ENCODE data around the gene CNBD2.
"Not testable (repeated sequence)": the region's sequence is repeated elsewhere in the genome, so short reads cannot be mapped to it uniquely, and the experiment has no call there.

Gene CNBD2

GRCh38 chr20:35978041-35978513 is 9.7 kb downstream of the CNBD2 start:
- H3K9me3 ChIP-seq (ENCODE audit: control insufficient read depth, insufficient read depth, low read length): no peaks in the 10 kb centered on the region
- H3K36me3 ChIP-seq (ENCODE audit: control insufficient read depth, insufficient read depth, low read length): no peaks in the 10 kb centered on the region
- H3K4me3 ChIP-seq (ENCODE audit: low read depth, low read length): no peak overlapping the region
- no peaks in the 10 kb centered on the region for H3K27me3 ChIP-seq (ENCODE audit: control insufficient read depth, insufficient read depth, low read length)
- no peaks in the 10 kb centered on the region for H3K4me1 ChIP-seq (ENCODE audit: control insufficient read depth, insufficient read depth, low read length)
- H3K9ac ChIP-seq (ENCODE audit: low read depth, low read length): no peak overlapping the region

- Histone ChIP-seq H3K4me1 (ENCODE audit: control insufficient read depth, insufficient read depth, low read length) (no peaks in the 10 kb centered on the region), H3K4me3 (ENCODE audit: low read depth, low read length) (no peak overlapping the region), H3K9me3 (ENCODE audit: control insufficient read depth, insufficient read depth, low read length) (no peaks in the 10 kb centered on the region), H3K9ac (ENCODE audit: low read depth, low read length) (no peak overlapping the region), H3K36me3 (ENCODE audit: control insufficient read depth, insufficient read depth, low read length) (no peaks in the 10 kb centered on the region), H3K27me3 (ENCODE audit: control insufficient read depth, insufficient read depth, low read length) (no peaks in the 10 kb centered on the region)
Measured at GRCh38 chr20:35979544-35979943, 11.2 kb downstream of the CNBD2 start.

- H3K36me3 ChIP-seq (ENCODE audit: control insufficient read depth, insufficient read depth, low read length): no peaks in the 10 kb centered on the region
- no peaks in the 10 kb centered on the region for H3K4me1 ChIP-seq (ENCODE audit: control insufficient read depth, insufficient read depth, low read length)
- H3K27me3 ChIP-seq (ENCODE audit: control insufficient read depth, insufficient read depth, low read length): no peaks in the 10 kb centered on the region
- no peak overlapping the region for H3K9ac ChIP-seq (ENCODE audit: low read depth, low read length)
- H3K4me3 ChIP-seq (ENCODE audit: low read depth, low read length): no peak overlapping the region
- no peaks in the 10 kb centered on the region for H3K9me3 ChIP-seq (ENCODE audit: control insufficient read depth, insufficient read depth, low read length)
Measured at GRCh38 chr20:35981969-35982368, 13.6 kb downstream of the CNBD2 start.

- Histone ChIP-seq H3K36me3 (ENCODE audit: control insufficient read depth, insufficient read depth, low read length) (no peaks in the 10 kb centered on the region), H3K4me1 (ENCODE audit: control insufficient read depth, insufficient read depth, low read length) (no peaks in the 10 kb centered on the region), H3K9me3 (ENCODE audit: control insufficient read depth, insufficient read depth, low read length) (no peaks in the 10 kb centered on the region), H3K4me3 (ENCODE audit: low read depth, low read length) (no peak overlapping the region), H3K9ac (ENCODE audit: low read depth, low read length) (no peak overlapping the region), H3K27me3 (ENCODE audit: control insufficient read depth, insufficient read depth, low read length) (no peaks in the 10 kb centered on the region)
Measured at GRCh38 chr20:35984382-35984781, 16.0 kb downstream of the CNBD2 start.

GRCh38 chr20:35985806-35986205 is 17.4 kb downstream of the CNBD2 start:
- H3K36me3 ChIP-seq (ENCODE audit: control insufficient read depth, insufficient read depth, low read length): no peaks in the 10 kb centered on the region
- no peak overlapping the region for H3K4me3 ChIP-seq (ENCODE audit: low read depth, low read length)
- no peak overlapping the region for H3K9ac ChIP-seq (ENCODE audit: low read depth, low read length)
- H3K9me3 ChIP-seq (ENCODE audit: control insufficient read depth, insufficient read depth, low read length): no peaks in the 10 kb centered on the region
- no peaks in the 10 kb centered on the region for H3K27me3 ChIP-seq (ENCODE audit: control insufficient read depth, insufficient read depth, low read length)
- no peaks in the 10 kb centered on the region for H3K4me1 ChIP-seq (ENCODE audit: control insufficient read depth, insufficient read depth, low read length)

GRCh38 chr20:35988910-35989463 is 20.6 kb downstream of the CNBD2 start:
- H3K9me3 ChIP-seq (ENCODE audit: control insufficient read depth, insufficient read depth, low read length): no peaks in the 10 kb centered on the region
- peaks cover 5% of the 10 kb centered on the region for H3K4me1 ChIP-seq (ENCODE audit: control insufficient read depth, insufficient read depth, low read length)
- H3K9ac ChIP-seq (ENCODE audit: low read depth, low read length): no peak overlapping the region
- no peaks in the 10 kb centered on the region for H3K27me3 ChIP-seq (ENCODE audit: control insufficient read depth, insufficient read depth, low read length)
- H3K36me3 ChIP-seq (ENCODE audit: control insufficient read depth, insufficient read depth, low read length): no peaks in the 10 kb centered on the region
- no peak overlapping the region for H3K4me3 ChIP-seq (ENCODE audit: low read depth, low read length)

- Histone ChIP-seq H3K9ac (ENCODE audit: low read depth, low read length) (no peak overlapping the region), H3K4me3 (ENCODE audit: low read depth, low read length) (no peak overlapping the region), H3K9me3 (ENCODE audit: control insufficient read depth, insufficient read depth, low read length) (no peaks in the 10 kb centered on the region), H3K4me1 (ENCODE audit: control insufficient read depth, insufficient read depth, low read length) (peaks cover 5% of the 10 kb centered on the region), H3K27me3 (ENCODE audit: control insufficient read depth, insufficient read depth, low read length) (no peaks in the 10 kb centered on the region), H3K36me3 (ENCODE audit: control insufficient read depth, insufficient read depth, low read length) (no peaks in the 10 kb centered on the region)
Measured at GRCh38 chr20:35991142-35991771, 22.9 kb downstream of the CNBD2 start.

GRCh38 chr20:35992713-35993335 is 24.4 kb downstream of the CNBD2 start:
- Histone ChIP-seq H3K9me3 (ENCODE audit: control insufficient read depth, insufficient read depth, low read length) (no peaks in the 10 kb centered on the region), H3K4me1 (ENCODE audit: control insufficient read depth, insufficient read depth, low read length) (peaks cover 5% of the 10 kb centered on the region), H3K4me3 (ENCODE audit: low read depth, low read length) (no peak overlapping the region), H3K9ac (ENCODE audit: low read depth, low read length) (no peak overlapping the region), H3K36me3 (ENCODE audit: control insufficient read depth, insufficient read depth, low read length) (no peaks in the 10 kb centered on the region), H3K27me3 (ENCODE audit: control insufficient read depth, insufficient read depth, low read length) (no peaks in the 10 kb centered on the region)

GRCh38 chr20:35994994-35995453 is 26.6 kb downstream of the CNBD2 start:
- no peaks in the 10 kb centered on the region for H3K9me3 ChIP-seq (ENCODE audit: control insufficient read depth, insufficient read depth, low read length)
- H3K4me3 ChIP-seq (ENCODE audit: low read depth, low read length): no peak overlapping the region
- peaks cover 5% of the 10 kb centered on the region for H3K4me1 ChIP-seq (ENCODE audit: control insufficient read depth, insufficient read depth, low read length)
- H3K9ac ChIP-seq (ENCODE audit: low read depth, low read length): no peak overlapping the region
- H3K36me3 ChIP-seq (ENCODE audit: control insufficient read depth, insufficient read depth, low read length): no peaks in the 10 kb centered on the region
- H3K27me3 ChIP-seq (ENCODE audit: control insufficient read depth, insufficient read depth, low read length): no peaks in the 10 kb centered on the region

GRCh38 chr20:35996492-35996891 is 28.1 kb downstream of the CNBD2 start:
- H3K4me1 ChIP-seq (ENCODE audit: control insufficient read depth, insufficient read depth, low read length); H3K27me3 ChIP-seq (ENCODE audit: control insufficient read depth, insufficient read depth, low read length); H3K9me3 ChIP-seq (ENCODE audit: control insufficient read depth, insufficient read depth, low read length); H3K4me3 ChIP-seq (ENCODE audit: low read depth, low read length); H3K36me3 ChIP-seq (ENCODE audit: control insufficient read depth, insufficient read depth, low read length); H3K9ac ChIP-seq (ENCODE audit: low read depth, low read length): not testable (repeated sequence)

- not testable (repeated sequence) for H3K9me3 ChIP-seq (ENCODE audit: control insufficient read depth, insufficient read depth, low read length); H3K4me1 ChIP-seq (ENCODE audit: control insufficient read depth, insufficient read depth, low read length); H3K4me3 ChIP-seq (ENCODE audit: low read depth, low read length); H3K27me3 ChIP-seq (ENCODE audit: control insufficient read depth, insufficient read depth, low read length); H3K9ac ChIP-seq (ENCODE audit: low read depth, low read length); H3K36me3 ChIP-seq (ENCODE audit: control insufficient read depth, insufficient read depth, low read length)
Measured at GRCh38 chr20:36001331-36001730, 32.9 kb downstream of the CNBD2 start.

- no peaks in the 10 kb centered on the region for H3K4me1 ChIP-seq (ENCODE audit: control insufficient read depth, insufficient read depth, low read length)
- H3K9me3 ChIP-seq (ENCODE audit: control insufficient read depth, insufficient read depth, low read length): peaks cover 3% of the 10 kb centered on the region
- no peaks in the 10 kb centered on the region for H3K27me3 ChIP-seq (ENCODE audit: control insufficient read depth, insufficient read depth, low read length)
- no peak overlapping the region for H3K9ac ChIP-seq (ENCODE audit: low read depth, low read length)
- no peak overlapping the region for H3K4me3 ChIP-seq (ENCODE audit: low read depth, low read length)
- no peaks in the 10 kb centered on the region for H3K36me3 ChIP-seq (ENCODE audit: control insufficient read depth, insufficient read depth, low read length)
Measured at GRCh38 chr20:36002855-36003254, 34.5 kb downstream of the CNBD2 start.

All from iPS-15b (cell line).